HG02938 (cell line): ENCODE data around the gene LIN9.

Experiments
- ATAC-seq: cut with Tn5 transposase; IDR thresholded peaks from one replicate; pipeline ENCODE4 v1.9.1; 2021; ENCODE audit warnings: mild to moderate bottlenecking, moderate library complexity; ENCODE audit not compliant: unreplicated experiment

The LIN9 gene

DNA sequence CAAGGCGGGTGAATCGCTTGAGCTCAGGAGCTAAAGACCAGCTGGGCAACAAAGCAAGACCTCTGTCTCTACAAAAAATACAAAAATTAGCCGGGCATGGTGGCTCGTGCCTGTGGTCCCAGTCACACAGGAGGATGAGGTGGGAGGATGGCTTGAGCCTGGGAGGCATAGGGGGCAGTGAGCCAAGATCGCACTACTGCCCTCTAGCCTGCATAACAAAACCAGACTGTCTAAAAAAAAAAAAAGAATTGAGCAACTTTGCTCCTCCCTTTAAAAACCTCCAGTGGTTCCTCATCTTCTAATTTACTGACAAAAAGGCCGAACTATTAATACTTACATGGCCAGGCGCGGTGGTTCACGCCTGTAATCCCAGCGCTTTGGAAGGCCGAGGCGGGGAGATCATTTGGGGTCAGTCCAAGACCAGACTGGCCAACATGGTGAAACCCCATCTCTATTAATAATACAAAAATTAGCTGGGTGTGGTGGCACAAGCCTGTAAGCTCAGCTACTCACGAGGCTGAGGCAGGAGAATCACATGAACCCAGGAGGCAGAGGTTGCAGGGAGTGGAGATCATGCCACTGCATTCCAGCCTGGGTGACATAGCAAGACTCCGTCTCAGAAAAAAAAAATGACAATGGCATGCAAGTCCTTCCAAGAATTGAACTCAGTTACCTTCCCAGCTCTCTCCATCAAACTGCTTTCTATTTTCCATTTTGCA, 126.8 kb downstream of the LIN9 start:
- no peak for ATAC-seq
